HCEC 1CT (cell line): ENCODE data around the gene DSCAML1.
A peak's percentile ranks its signal among the peaks of the same experiment; 100 is the strongest.

ENCODE experiments used
- DNase-seq: peaks from one replicate; pipeline ENCODE4 v3.0.0-alpha.2; 2017

The DSCAML1 gene

DNA sequence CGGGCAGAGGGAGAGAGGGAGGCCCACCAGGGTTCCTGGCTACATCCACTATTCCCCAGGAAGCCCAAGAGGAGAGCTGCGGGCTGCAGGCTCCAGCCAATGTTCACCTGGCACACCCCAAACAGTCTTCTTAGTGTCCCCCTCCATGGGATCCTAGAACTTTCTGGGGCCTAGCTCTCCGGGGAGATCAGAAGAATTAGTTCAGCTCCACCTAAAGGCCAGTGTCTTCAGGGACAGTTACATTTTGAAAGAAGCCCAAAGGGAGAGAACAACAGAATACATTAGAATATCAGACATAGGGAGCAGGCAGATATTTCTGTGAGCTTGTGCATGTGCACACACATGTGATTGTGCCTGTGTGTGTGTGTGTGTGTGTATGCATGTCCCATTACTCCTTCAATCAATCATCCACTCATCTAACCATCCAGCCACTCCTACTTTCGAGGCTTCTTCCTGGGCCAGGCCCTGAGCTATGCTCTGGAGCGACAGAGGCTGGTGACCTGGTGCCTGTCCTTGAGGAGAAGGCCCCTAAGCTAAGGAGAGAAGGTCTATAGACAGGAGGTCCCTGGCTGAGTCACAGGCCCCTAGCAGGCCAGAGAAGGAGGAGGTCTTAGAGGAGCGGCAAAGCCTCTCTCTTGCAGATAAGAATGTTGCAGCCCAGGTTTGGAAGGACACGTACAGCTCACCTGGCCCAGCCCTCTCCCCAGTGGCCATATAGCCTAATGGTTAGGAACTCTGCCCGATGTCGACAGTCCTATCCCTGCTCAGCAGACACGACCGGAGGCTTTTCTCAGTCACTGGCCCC is 165.5 kb downstream of the DSCAML1 start:
- no peak for DNase-seq

DNA sequence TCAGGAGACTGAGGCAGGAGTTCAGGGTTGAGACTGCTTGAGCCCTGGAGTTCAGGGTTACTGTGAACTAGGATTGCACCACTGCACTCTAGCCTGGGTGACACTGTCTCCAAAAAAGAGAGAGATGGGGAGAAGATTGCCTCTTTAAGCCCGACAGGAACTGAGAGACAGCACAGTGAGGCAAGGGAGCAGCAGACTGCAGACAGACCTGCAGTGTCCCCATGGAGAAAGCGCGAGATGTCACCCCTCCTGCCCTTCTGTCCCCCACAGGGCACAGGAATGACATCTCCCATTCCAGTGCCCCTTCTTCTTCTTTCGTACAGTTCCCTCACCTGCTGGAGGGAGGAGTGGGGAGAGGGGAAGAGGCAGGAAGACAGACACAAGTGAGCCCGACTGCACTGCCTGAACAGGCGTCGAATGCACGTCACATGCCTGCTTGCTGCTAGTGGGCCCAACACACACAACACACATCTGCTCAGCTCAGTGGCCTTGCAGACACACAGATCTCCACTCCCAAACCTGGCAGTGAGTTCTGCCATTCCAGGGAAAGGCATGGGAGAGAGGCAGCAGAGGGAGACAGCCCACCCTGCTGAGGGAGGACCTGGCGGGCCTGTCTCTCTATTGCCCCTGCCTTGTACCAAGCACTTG is 167.0 kb downstream of the DSCAML1 start:
- no peak for DNase-seq

DNA sequence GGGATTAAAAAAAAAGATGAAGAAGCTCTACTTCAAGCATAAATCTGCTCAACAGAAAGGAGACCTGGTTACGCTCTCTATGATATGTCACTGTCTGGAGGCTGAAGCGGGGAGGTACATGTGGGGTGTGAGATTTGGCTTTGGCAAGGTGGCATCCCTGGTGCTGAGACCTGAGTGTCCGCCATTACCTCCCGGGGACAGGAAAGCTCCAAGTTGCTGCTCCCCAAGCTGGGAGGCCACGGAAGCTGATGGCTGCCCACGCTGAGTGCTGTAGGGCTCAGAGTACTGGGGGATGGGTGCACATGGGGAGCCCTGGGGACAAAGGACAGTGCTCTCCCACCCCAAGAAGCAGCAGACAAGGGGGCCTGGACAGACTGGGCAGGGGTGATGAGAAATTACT is 167.9 kb downstream of the DSCAML1 start:
- no peak for DNase-seq

DNA sequence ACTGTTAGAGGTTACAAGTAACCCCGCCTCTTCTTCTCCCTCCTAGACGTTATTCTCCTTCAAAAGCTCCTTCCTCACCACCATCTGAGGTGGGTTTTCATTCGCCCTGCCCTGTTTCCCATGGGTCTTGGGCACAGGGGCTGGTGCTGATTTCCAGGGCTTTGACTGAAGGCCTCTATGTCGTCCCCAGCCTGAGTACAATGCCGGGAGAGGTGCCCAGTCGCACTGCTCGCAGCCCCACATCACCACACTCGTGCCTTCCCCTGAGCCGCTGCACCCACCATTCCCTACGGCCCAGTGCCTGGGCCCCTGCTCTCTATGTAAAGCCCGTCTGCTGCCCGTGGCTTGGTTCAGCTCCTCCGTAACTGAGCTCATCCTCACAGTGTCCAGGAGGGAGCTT is 169.8 kb downstream of the DSCAML1 start:
- no peak for DNase-seq

DNA sequence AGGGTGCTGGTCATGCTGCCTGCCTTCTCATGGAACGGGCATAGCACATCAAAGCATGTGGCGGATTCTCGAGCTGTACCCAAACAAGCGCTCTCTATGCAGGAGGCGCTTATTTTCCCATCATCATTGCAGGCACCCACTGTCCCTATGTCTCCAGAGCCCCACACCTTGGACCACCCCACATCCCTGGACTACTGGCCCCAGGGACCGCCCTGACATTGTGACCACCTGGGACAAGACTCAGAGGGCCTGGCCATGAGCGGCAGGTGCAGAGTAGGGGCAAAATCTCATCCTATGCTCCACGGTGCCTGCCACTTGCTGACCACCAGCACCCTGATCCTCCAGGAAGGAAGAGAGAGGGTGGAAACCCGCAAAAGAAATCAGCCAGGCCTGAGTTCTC is 170.4 kb downstream of the DSCAML1 start:
- DNase-seq, result no peak

DNA sequence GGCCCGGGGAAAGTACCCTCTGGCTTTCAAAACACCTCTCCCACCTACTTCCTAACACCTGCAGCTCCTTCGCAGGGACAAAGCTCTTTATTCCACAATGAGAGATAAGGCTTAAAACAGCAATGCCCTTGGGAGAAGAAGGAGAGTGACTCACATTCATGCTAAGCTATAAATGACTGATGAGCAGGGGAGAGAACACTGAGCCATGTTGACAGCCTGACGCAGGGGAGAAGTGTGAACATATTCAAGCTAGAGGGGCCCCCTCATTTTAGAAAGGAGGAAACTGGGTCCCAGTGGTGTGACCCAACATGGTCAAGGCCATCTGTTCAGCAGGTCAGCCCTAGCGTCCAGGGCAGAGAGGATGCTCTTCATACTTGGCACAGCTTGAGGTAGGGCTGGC is 171.8 kb downstream of the DSCAML1 start:
- DNase-seq, result no peak

DNA sequence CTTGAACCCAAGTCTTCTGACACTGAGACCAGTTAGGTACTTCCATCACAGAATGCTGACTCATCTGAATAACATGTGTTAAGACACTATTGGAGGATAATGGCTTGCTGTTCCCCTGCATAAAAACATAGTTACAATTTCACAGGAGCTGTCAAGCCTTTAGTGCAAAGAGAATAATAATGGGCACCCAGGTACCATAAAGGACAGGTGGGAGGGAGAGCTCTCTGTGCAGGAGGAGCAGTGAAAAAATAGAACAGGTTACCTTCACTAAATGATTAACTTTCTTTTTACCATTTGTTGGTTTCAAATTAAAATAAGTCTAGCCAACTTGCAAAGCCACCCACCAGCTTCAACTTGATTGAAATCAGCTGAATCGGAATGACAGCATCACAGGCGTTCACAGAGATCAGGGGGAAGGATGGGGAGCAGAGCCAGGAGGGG is 173.2 kb downstream of the DSCAML1 start:
- DNase-seq, result no peak

DNA sequence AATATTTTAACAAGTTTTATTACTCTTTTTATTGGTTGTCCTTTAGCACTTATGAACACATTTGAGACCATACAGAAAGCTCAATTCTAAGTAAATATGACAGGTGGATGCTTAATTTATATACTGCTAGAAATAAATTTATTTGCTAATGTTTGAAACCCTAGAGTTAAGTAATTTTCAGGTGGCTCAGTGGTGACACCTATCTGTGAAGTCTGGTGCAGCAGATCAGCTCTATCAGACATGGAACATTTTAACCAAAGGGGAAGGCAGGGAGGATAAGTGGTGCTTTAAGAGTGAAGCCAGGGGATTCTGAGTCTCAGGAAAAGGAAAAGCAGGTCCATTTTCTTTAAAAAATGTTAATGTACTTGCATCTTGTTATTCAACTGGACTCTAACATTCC is 175.8 kb downstream of the DSCAML1 start:
- DNase-seq, result no peak

DNA sequence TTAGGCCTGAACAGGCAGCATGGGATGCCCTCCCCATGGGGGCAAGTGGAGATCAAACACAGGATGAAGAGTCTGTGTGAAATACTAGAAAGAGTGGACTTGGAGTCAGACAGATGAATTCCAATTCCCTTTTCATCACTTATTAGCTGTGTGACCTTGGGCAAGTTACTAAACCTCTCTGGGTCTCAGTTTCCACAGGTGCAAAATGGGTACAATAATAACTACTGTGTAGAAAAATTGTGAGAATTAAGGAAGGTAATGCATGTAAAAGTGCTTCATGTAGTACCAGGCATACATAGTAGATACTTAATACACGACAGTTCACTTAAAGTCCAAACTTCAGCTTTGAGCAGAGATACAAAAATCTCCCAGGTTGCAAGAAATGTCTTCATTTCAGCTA is 176.4 kb downstream of the DSCAML1 start:
- no peak for DNase-seq

DNA sequence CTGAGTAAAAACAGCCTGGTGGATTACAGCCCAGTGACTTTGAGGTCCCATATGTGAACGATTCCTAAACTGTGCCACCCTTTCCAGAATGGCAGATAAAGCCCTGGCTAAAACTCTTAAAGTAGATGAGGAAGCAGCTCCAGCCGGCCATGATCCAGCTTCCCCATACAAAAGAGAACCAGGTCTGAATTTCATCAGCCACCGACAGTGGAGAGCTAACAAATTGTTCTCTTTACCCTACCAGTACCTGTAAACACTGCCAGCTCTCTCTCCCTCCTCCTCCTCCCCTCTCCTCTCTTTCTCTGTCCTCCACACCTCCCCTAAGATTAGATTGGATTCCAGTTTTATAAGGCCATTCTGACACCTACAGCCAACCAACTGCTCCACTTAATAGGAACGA is 176.9 kb downstream of the DSCAML1 start:
- DNase-seq, result no peak

DNA sequence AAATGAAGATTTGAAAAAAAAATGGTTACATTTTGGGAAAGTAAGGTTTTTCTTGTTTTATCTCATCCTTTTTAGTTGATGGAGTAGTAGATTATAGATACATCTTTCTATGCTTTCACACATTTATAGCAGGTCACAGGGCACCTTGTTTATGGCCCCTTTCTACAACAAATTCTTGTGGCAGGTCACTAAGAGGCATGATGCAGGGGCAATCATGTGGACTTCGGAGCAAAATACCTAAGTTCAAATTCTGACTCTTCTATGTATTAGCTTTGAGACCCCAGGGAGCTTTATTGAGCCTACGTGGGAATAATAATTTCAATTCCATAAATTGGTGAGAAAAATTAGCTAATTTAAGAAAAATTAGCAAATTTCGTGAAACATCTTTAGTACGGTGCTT is 177.4 kb downstream of the DSCAML1 start:
- no peak for DNase-seq

DNA sequence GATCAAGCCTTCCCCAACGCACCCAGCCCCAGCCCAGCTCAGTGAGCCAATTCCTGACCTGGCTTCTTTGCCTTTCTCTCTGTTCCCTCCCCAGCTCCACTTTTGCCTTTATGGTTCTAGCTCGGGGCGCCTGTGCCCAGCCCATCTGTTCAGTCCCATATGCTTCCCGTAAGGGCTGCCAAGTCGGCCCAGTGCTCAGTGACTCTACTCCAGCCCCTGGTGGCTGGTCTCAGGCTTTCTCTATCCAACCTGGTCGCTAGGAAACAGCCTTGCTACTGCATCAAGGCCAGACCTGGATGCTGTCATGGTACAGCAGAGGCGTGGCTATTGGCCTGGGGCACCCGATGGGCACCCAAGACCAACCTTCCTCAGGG is 178.0 kb downstream of the DSCAML1 start:
- DNase-seq, result no peak

DNA sequence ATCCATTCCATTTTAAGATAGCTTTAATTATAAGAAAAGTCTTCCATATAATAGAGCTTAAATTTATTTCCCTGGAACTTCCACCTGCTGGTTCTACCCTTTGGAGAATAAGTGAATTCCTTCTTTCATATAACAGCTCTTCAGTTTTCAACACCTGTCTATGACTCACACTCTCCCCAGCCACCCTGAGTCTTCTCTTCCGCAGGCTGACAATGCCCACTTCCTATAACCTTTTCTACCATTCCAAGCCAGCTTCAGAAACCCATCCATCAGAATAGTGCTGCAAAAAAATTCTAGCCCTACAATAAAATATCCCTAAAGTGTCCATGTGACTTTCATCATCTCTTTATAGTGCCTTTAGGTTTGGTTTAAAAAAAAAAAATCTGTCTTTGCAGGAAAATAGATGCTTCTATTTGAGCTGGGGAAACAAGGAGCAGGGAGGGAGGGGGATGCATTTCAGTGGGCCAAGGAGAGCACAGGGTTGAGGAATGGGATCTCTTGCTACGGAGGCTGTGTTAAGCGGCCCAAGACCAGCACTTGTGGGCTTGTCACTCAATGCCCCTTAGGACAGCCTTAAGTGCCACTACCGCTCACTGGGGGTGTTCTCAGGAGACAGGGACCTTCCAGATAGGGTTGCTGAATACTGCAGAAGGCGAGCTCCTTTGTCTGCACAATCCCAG is 178.6 kb downstream of the DSCAML1 start:
- no peak for DNase-seq

DNA sequence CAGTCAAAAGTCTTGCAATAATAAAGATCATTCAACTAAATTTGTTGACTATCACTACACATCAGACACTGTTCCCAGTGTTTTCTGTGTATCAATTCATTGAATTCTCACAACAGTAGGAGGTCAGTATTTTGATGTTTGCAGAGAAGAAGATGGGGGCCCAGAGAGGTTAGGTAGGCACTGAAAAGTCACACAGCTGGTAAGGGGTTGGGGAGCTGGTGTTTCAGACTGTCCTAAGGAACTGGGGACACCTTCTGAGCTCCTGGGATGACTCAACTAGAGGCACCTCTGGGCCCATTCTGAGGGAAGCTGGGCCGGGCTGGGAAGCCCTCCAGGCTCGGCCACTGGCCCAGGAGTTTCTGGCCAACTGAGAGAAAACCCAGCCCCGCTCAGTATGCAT is 180.0 kb downstream of the DSCAML1 start:
- DNase-seq, result no peak

DNA sequence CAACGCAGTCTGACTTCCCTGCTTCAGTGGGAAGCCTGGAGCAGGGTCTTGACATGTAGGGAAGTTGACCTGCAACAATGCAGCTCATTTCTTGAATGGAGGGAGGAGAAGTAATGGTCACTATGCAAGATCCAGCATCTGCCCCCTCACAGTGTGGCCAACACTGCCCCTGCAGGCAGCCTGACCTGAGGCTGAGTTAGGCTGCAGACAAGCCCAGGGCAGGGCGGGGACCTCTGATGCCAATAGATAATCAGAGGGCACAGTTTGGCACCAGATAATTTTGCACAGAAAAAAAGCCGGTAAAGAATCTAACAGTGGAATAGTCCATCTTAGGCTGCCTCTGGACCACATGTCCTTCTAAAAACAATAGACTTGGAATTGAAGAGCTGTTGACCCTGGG is 182.3 kb downstream of the DSCAML1 start:
- DNase-seq, result no peak

DNA sequence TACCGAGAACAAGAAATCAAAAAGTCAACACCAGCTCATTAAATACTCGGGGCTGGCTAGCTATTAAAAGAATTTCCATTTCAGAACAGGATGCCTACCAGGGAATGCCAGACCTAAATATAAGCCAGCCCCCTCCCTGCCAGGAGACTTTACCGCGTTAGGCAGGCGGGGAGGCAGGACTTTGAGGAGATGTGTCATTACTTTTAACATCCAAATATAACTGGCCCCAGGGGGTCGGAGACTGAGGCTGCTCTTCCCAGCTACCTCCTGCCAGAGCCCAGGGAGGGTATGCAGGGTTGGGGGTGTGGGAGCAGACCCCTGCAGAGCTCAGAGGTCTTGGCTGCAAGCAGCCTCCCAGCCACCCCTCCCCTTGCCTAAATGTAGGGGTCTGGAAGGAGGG is 183.5 kb downstream of the DSCAML1 start:
- DNase-seq, result no peak

DNA sequence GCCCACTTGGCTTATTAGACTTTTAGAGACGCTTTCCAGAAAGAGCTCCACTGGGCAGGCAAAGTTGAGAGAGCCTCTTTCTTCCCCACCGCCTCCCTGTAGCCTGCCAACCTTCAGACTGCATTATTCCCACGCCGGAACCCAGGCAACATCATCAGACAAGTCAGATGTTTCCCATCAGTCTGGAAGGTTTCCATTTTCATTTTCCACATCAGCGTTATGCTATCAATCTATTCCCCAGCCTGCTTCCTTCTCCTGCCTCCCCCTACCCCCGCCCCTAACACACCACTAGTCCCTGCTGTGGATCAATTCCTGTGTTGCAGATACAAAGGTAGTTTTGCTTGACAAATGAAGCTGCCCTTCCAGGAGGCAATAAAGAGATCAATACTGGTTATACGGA is 184.8 kb downstream of the DSCAML1 start:
- DNase-seq, result no peak

DNA sequence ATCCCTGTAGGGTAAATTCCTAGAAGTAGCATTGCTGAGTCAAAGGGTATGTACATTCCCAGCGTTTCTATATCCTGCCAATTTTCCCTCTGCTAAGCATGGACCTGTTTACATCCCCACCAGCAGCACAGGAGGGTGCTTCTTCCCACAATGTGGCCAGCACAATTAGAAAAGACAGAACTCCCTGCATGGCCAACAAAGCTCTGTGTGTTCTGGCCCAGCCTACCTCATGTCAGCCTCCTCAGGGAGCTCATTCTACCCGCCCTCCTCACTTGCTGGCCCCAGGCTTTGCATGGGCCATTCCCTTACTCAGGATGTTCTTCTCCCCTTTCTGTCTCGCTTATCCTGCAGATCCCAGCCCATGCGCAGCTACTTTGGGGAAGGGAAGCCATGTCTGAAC is 186.1 kb downstream of the DSCAML1 start:
- no peak for DNase-seq

DNA sequence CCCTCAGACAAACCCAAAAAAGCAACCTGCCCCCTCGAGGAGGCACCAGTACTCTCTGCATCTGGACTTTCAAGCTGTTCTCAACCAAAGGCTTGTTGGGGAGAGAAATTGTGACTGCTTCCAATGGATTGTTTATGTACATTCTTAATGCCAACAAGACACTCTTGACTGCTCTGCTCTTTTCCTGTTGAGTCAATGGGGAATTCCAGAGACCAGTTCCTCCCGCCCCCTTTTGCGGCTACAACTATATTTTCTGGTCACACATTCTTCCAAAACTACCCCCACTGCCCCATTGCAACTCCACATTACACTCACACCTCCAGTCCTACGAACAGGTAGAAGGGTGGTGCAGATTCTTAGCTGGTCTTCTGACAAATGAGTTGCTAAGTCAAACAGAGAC is 187.0 kb downstream of the DSCAML1 start:
- peak; percentile 11 for DNase-seq

DNA sequence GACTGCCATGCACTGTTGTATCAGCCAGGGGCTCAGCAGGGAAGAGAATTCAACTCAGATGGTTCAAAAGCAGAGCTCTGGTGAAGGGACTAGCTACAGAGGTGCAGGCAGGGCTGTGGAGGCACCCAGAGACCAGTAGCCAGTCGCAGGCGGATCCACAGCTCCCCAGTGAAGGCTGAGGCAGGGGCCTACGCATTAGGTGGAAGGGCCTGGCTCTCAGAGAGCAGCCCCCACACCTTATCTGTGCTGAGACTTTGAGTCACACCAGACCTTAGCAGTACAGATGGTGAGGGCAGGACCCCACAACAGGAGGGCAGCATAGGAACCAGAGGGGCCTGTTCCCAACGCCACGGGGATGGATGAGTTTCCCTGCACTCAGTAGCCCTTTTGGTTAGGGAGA is 189.6 kb downstream of the DSCAML1 start:
- no peak for DNase-seq

DNA sequence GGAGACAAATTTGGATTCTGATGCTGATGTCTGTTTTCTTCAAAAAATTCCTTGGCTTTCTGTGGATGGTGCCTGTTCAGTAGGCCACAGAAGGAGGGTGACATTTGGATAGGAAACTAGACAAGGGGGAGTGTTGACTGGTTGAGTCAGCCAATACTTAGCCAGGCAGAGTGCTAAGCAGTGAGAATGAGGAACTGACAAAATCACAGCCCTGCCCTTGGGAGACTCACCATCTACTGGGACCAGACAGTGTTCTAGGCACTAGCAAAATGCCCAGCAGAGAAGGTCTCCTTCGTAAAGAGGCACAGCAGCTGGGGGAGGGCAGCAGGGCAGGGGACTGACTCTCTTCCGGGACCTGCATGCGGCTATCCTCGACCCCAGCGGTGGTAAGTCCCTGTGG is 190.2 kb downstream of the DSCAML1 start:
- no peak for DNase-seq

DNA sequence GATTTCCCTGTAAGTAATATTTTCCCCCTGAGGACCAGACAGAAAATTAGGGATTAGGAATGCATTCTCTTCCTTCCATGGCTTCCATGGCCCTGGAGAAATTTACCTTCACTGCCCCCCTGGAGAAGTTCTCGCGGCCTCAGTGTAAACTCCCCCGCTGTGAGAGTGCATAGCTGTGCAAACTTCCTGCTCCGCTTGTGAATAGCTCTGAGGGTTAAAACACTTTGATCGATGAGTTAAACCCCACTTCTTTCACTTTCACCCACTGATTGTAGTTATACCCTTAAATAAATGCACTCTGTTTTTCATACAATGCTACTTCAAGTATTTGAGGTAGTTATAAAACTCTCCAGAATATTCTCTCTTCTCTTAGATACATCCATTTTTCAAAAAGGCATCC is 190.8 kb downstream of the DSCAML1 start:
- DNase-seq, result no peak

DNA sequence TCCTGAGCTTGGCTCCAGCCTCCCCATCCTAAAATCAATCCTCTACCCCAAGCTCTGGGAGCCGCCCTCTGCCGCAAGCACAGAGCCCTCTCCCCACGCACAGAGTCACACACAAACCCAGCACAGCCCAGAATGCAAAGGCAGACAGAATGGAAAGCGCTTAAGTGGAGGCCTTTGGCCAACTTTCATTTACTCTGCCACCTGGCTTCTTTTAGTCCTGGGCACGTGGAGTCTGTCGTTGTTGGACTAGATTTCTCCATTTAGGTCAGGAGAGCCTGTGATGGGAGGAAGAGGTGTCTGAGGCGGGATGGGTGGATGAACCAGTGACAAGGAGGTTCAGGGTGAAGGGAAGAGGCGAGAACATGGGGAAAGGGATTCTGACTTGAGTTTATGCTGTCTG is 191.7 kb downstream of the DSCAML1 start:
- DNase-seq, result no peak

DNA sequence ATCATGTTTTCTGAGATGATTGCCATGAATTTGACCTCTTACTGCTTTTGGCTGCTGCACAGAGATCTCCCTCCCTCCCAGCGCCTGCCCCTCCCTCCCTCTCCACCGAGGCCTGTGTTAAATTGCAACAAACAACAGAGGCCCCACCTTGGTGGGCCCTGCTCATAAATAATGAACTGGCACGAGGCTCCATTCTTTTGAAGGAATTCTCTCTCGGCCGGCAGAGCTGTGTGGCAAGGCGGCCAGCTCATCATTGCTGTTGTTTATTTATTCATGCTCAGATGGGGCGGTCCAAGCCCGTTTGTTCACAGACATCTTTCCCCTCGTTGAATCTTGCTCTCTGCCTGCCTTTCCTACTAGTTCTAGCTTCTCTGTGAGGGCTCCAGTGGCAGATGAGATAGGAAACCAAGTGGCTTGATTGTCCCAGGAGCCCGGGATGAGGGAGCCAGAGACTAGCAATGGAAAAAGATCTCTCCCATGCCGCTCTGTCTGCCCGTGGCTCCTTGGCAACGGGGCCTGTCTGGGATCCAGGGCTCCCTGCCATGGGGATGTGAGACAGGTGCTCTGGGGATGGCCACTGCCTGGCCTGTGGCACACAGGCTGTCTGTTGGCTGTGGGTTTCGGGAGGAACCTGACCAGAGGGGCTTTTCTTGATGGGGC is 192.6 kb downstream of the DSCAML1 start:
- peak; percentile 17 for DNase-seq
